ENCODE results near the gene SETD1B.

- no peak for TF ChIP-seq CTCF (IDR thresholded peaks at IDR 0.05)
- no peak for TF ChIP-seq POLR2A (IDR thresholded peaks at IDR 0.05)
These were observed 755 bp downstream of the SETD1B start for GRCh38 chr12:121804417-121805111.
